Effector CD4-positive, alpha-beta T cell (primary cell): ENCODE data around the gene PGBD2.
"Not testable (repeated sequence)": the region's sequence is repeated elsewhere in the genome, so short reads cannot be mapped to it uniquely, and the experiment has no call there.

ENCODE experiments used
- DNase-seq: peaks from one replicate; pipeline ENCODE4 v3.0.0-alpha.2; 2020
- total RNA-seq: gene quantifications from one replicate; lab custom pipeline; 2026; lab: John Stamatoyannopoulos, UW

Gene PGBD2
- total RNA-seq, result 7.9 reads per million, percentile 27 among the genes with 10 or more reads in this experiment

DNA sequence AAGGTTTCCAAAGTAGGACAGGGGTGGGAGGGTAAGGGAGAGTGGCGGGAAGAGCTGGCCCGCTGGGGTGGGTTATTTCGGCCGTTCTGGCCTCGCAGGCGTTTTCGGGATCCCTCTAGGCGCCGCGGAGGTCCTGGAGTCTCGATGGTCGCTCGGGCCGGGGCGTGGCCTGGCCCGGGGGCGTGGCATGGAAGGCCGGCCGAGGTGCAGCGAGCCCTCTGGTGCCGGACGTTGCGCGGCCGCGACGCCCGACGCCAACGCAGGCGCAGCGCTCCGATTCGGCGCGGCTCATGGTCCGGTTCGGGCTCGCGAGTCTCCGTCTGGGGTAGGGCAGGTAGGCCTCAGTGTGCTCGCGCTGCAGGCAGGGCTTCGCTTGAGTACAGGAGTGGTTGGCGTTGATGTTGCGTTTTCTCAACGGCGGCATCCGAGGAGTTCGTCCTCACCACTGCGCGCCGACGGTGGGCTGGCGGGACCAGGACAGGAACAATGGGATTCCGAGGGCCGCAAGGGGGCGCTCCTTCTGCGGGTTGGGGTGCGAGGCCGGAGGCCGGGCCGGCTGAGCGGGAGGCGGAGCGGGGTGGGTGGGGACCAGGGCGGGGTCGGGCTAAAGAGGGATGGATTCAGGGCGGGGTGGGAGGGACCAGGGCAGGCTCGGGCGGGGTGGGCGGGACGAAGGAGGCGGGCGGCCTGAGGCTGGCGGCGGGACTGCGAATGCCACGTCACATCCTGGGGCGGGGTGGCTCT lies at the start of gene PGBD2:
Gene PGBD2 (plus strand): TSS at position 227 of the 744 bp plus-strand sequence. CDS start 7,628 bp downstream, outside the sequence.
- DNase-seq, result peak; percentile 89

- no peak for DNase-seq
These were observed 48.8 kb upstream of the PGBD2 start for GRCh38 chr1:248857201-248857600.

DNA sequence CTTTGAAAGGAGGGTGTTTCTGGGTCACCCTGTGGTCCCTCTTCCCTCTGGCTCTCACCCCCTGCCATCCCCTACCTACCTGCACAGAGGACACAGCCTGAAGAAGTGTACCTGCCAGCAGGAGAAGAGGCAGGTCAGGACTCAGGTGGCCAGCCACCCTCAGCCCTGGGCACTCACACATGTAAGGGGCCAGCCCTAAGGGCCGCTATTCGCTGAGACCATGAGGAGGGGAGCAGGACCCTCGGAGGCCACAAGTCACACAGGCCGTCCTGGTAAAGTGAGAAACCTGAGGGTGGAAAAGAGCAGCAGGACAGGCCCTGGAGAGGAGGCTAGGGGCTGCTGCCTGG lies 48.3 kb upstream of the PGBD2 start:
- DNase-seq, result no peak

GRCh38 chr1:248858096-248858890 lies 47.7 kb upstream of the PGBD2 start:
- DNase-seq, result no peak

GRCh38 chr1:248858891-248859889 lies 46.8 kb upstream of the PGBD2 start, which contains the start of gene ZNF692:
ZNF692 (minus strand) TSS chr1:248859085; CDS start chr1:248858309, 776 bp downstream.
- DNase-seq, result peak; percentile 96

DNA sequence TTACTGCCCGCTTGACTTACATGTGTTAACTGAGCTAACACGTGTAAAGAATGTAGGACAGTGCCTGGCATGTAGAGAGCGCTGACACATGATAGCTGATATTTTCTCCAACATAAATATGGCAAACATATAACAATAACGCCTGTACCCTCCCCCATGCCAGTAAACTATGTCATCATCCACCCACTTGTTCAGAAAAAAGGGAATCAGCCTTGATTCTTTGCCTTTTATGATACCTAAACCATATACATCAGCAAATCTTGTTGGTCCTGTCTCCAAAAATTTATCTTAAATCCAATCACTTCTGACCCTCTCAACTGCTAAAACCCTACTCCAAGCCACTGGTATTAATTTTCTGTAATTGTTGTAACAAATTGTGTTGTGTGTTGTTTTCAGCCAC lies 46.0 kb upstream of the PGBD2 start:
- no peak for DNase-seq

DNA sequence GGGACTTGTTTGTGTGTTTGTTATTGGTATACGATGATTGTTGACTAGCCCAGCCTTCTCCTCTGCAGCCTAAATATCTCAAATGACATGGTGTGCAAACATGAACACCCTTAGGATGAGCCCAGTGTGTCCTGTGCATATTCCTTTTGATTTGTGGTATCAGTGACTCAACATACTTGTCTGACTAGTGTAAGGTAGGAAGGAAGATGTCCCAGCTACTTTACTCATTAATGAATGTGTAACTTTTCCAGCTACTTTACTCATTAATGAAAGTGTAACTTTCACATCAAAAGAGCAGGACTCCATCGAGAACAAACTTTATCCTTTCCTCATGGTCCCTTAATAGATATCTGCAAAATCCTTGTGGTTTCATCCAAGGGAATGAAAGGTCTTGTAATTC lies 44.4 kb upstream of the PGBD2 start:
- DNase-seq, result no peak

- DNase-seq, result no peak
These were observed 43.4 kb upstream of the PGBD2 start for GRCh38 chr1:248862695-248862997.

DNA sequence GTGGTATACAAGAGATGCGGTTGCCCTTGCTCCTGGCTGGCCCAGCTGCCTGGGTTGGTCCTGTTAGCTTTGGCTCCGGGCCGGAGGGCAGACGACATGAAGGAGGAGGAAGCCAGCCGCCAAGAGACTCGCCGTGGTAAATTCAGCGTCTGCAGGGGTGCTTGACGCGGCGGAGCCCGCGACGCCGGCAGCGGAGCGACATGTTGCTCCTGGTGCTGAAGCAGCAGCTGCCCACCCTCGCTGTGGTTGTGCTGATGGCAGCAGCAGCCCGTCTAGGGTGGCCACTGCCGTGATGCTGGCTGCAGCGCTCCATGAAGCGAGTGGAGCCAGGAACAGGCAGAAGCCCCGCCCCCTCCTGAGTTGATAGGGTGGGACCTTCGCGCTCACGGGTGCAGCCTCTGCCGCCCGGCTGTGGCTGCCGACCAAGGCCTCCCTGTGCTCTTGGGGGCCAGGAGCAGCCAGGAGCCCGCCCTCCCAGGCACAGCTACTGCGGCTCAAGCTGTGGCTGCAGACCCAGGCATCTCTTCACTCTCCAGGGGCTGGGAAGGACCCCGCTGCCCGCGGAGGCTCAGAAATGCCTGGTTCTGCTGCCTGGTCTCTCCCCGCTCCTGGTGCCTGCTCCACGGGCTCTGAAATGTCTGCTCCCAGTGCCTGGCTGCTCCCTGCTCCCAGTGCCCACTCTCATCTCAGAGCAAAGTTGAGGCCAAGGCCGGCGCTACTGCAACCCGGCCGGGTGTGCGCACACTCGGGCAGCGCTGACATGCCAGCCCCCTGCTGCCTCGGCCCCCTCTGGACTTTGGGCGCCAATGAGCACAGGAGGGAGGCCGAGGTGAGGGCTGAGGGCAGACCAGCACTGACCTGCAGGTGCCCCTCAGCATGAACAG lies 42.8 kb upstream of the PGBD2 start:
- DNase-seq, result peak; percentile 79

DNA sequence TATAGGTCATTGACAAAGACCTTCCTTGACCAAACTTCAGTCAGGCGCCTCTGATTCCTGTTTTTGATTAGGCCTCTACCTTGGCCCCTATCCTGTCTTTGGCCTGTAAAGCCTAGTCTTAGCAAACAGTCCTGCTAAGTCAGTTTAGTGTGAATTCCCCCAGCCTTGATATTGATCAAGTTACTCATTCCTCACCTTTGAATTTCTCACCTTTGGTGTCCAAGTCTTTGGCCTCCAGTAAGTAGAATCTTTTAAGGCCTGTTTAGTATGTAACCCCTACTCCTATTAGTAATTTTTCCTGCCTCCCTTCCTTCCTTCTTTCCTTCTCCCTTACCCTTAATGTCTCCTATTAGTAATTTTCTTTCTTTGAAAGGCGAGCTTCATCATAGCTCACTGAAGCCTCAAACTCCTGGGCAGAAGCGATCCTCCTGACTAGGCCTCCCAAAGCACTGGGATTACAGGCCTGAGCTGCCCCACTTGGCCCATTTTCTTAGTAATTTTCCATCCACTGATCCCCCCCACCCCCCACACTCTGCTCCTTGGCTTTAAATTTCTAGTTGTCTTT lies 34.1 kb upstream of the PGBD2 start:
- no peak for DNase-seq

DNA sequence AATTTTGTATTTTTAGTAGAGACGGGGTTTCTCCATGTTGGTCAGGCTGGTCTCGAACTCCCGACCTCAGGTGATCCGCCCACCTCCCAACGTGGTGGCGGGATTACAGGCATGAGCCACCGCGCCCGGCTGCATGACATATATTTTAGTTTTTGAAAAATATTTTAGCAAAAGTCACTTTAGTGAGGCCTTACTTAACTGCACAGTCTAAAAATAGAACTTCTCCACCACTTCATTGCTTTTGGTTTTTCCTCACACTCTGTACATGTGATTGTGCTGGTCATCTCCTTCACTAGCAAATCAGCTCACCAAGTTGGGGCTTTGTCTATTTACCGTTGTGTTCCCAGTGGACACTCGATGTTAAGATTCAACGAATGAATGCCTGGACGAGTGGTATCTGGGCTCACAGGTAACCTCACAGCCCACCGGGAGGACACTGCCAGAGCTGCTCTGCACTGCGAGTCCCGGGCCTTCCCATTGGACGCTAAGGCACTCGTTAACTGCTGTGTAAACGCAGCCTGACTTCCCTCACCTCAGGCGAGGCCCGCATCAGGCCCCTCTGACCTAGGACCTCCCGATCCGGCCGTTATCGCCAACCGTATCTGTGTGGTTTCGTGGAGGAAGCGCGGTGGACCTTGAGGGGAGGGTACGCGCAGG lies 33.2 kb upstream of the PGBD2 start:
- peak; percentile 13 for DNase-seq

GRCh38 chr1:248873409-248873992 lies 32.5 kb upstream of the PGBD2 start:
- DNase-seq, result peak; percentile 85

DNA sequence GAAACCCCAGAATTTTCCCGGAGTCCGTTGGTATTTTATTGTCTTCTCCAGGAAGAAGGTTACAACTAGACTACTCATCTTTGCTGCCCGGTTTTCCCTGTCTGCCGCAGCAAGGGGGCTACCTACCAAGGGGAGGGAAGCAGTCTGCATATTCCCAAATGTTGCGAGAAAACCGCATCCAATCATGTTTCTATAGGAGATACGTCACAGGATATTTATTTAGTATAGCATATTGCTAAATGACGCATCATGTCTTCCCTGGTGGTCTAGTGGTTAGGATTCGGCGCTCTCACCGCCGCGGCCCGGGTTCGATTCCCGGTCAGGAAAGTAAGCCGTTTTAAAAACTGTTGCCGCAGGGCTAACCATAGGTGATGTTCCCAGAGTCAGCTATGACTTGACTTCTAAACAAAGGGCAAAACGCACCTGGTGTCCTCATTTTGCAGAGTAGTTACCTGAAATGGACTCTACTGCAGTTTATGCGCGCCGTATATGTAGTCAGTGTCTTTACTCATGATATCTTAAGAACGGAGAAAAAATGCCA lies 32.0 kb upstream of the PGBD2 start:
- peak; percentile 71 for DNase-seq

DNA sequence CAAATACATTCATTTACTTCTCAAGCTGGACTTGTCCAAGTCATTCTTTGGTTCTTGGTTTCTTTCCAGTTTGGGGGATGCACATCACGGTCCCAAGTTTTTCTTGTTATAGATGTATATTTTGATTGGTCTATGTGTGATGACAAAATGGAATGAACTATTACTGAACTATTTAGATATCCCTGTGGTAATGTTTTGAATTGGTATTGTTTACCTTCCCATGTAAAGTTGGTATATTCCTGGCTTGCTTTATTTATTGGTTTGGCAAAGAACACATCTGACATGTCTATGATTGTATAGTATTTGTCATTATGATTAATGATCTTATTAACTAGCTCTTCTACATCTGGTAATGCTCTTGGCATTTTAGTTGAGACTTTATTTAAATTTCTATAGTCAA lies 24.8 kb upstream of the PGBD2 start:
- DNase-seq, result no peak

DNA sequence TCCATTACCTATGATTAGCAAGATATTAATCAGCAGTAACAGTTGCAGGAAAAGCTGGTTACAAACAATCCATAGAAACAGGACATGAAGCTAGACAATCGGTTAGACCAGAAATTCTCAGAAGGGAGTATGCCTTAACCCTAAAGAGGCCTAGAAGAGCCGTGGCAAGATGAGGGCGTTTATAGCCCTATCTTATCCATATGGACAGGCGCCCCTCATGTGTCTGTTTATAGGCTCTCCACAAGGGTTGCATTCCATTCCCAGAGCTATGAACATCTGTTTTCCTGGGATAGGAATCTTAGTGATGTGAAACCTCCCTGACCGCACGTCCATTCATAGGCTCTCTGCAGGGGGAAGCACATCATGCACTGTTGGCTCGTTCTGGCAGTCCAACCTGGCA lies 23.6 kb upstream of the PGBD2 start:
- DNase-seq, result not testable (repeated sequence)

DNA sequence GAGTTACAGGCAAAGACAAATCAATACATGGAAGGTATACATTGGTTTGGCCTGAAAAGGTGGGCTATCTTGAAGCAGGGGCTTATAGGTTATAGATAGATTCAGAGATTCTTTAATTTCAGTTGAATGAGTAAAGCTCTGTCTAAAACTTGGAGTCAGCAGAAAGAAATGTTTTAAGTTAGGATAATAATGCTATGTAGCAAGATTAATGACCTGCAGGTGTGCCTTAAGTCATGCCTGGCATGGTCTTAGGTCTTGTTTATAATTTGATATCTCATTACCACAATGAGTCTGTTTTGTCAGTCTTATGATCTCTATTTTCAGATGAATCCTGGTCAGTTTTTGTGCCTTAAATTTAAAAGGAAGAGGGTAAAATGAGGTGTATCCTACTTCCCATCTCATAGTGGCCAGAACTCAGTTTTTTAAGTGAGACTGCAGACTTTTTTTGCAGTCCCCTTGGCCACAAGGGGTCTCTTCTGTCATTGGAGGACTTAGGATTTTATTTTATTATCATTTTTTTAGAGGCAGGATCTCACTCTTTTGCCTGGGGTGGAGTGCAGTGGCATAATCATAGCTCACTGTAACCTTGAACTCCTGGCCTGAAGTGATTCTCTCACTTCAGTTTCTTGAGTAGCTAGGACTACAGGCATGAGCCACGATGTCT lies 21.3 kb upstream of the PGBD2 start:
- no peak for DNase-seq

GRCh38 chr1:248885646-248886045 lies 20.4 kb upstream of the PGBD2 start:
- no peak for DNase-seq

DNA sequence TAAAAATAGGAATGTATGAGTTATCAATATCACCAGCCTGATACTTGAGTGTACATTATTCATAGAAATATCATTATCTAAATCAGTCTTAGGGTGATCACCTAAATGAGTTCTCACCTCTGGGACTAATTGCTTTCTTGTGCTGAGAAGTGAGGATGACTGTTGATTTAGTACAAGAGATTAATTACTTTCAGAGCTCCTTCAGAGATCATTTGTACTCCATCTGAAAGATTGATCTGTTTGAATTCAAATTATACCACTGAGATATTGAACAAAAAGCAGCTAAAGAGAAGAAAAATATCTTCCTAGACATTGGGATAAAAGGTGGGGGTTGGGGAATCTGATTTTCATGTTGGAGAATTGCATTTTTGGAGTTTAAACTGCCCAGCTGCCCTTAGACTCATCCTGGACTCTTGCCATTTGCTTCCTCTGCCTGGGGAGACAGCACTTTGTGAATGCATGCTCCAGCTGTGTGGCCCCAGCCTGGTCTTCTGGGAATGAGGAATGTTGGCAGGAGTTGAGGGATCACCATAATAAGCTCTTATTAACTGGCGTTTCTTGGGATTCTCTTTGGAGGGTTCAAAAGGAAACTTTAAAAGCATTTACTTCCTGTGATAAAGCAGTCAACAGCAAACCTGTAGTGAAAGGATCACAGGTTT lies 19.7 kb upstream of the PGBD2 start:
- no peak for DNase-seq

DNA sequence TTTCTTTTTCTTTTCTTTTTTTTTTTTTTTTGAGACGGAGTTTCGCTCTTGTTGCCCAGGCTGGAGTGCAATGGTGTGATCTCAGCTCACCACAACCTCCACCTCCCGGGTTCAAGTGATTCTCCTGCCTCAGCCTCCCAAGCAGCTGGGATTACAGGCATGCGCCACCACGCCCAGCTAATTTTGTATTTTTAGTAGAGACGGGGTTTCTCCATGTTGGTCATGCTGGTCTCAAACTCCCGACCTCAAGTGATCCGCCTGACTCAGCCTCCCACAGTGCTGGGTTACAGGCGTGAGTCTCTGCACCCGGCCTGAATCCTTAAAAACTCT lies 16.2 kb upstream of the PGBD2 start:
- not testable (repeated sequence) for DNase-seq
